Gastroesophageal sphincter (tissue), 3 donors: Measurements from ENCODE around the gene ACOT2.
"Not testable (repeated sequence)": the region's sequence is repeated elsewhere in the genome, so short reads cannot be mapped to it uniquely, and the experiment has no call there.

ENCODE experiments used
- CTCF ChIP-seq, 4 experiments: fragments of 200-600 bp in 2 of 4; fragments of 450-650 bp in 2 of 4; sonication (generic) in 1 of 4; IDR thresholded peaks; one replicate each; pipeline ENCODE4 v1.5.1; 2017 to 2019; ENCODE audit warnings: antibody characterized with exemption in 4 of 4, mild to moderate bottlenecking in 2 of 4, moderate library complexity in 2 of 4
- EP300 ChIP-seq: sonication (generic); formaldehyde crosslinking; IDR thresholded peaks from one replicate; pipeline ENCODE4 v1.6.1; 2017; ENCODE audit warnings: antibody characterized with exemption, mild to moderate bottlenecking

- TF ChIP-seq EP300; CTCF (IDR thresholded peaks at IDR 0.05): not testable (repeated sequence)
These were observed 21.6 kb downstream of the ACOT2 start for GRCh38 chr14:73590673-73591004.
